ENCODE data around the gene XYLT1. TPM values are rescaled to one million over a fixed set of nuclear protein-coding genes. Genes with fewer than 3 reads are reported as not detected.

XYLT1 gene
- total and polyA plus RNA-seq, 10 of the 15 experiments (the other 5 are each of a cell fraction or from before 2014, with no cell fraction given), result 0.88 to 14.8 (median 5.8) TPM

GRCh38 chr16:17272716-17273115 lies 198.0 kb downstream of the XYLT1 start:
- Histone ChIP-seq H3K4me2 (ENCODE audit: control insufficient read depth, insufficient read depth) (no peak overlapping the region), H3K4me1 (ENCODE audit: control insufficient read depth, insufficient read depth, low read length) (peaks cover 16% of the 10 kb centered on the region), H3K27ac (ENCODE audit: control insufficient read depth, insufficient read depth) (no peak overlapping the region), H3K4me3 (no peak overlapping the region), H3K27me3 (replicated peaks in 1 of 2; ENCODE audit: control insufficient read depth in 2 of 2, insufficient read depth in 2 of 2, low read length in 1 of 2) (no peaks in the 10 kb centered on the region), H3K79me2 (ENCODE audit: control insufficient read depth, insufficient read depth, low read length) (no peaks in the 10 kb centered on the region), H3K36me3 (ENCODE audit: control insufficient read depth in 2 of 2, insufficient read depth in 2 of 2, low read length in 1 of 2) (no peaks in the 10 kb centered on the region), H3K9ac (ENCODE audit: control insufficient read depth, insufficient read depth, low read length) (no peak overlapping the region), H4K20me1 (ENCODE audit: control insufficient read depth, insufficient read depth) (no peaks in the 10 kb centered on the region), H2AFZ (ENCODE audit: control insufficient read depth, low read depth, low read length) (no peak overlapping the region), H3K9me3 (replicated peaks; ENCODE audit: control insufficient read depth, insufficient read depth, low read length) (no peaks in the 10 kb centered on the region)
- ChIA-PET SMC1A (ENCODE audit: uncharacterized antibody, unreplicated experiment) (interaction anchor here (0.7 to 2.4 kb wide), 11 partner anchors 10 to 217 kb away, joined by 3 to 15 read pairs (median 4); no protein-coding TSS in a partner anchor), RAD21 (ENCODE audit: unreplicated experiment) (interaction anchor here (0.8 to 1.7 kb wide), 8 partner anchors 10 to 205 kb away, joined by 3 to 8 read pairs (median 4); no protein-coding TSS in a partner anchor), POLR2A (interaction anchor here (0.6 to 1.1 kb wide), 3 partner anchors 24 to 203 kb away, joined by 3 to 7 read pairs (median 3); no protein-coding TSS in a partner anchor), CTCF (interaction anchor here (1.0 to 1.2 kb wide), 4 partner anchors 17 to 195 kb away, joined by 3 to 6 read pairs (median 4); no protein-coding TSS in a partner anchor)
- FAIRE-seq, result no peak
- ATAC-seq, result no peak
- DNase-seq (ENCODE audit: low read depth, low spot score), result no peak
- 53% methylated on average over 10 of the region's 10 CpGs for WGBS (ENCODE audit: insufficient coverage, insufficient replicate concordance, low lambda C conversion rate, missing lambda C conversion rate)
- TF ChIP-seq CBFB (IDR thresholded peaks at IDR 0.05; ENCODE audit: low read depth) (0 out of 2 replicates have a peak, but pooled peaks have one; percentile 0), MXI1 (IDR thresholded peaks at IDR 0.05; ENCODE audit: low read depth, low read length) (no peak)
- BruUV-seq (replicated peaks), result no TSS peak
- intact Hi-C loops (cut with micrococcal nuclease; ENCODE audit: unreplicated experiment) (no loop called here), in situ Hi-C loops (cut with MboI) (loop anchor here (5.0 kb wide), 1 partner anchor 50 kb away; no protein-coding TSS in a partner anchor)

- intact Hi-C loops (cut with micrococcal nuclease; ENCODE audit: unreplicated experiment) (no loop called here), in situ Hi-C loops (cut with MboI) (loop anchor here (5.0 kb wide), 1 partner anchor 51 kb away; no protein-coding TSS in a partner anchor)
- H4K20me1 ChIP-seq (ENCODE audit: control insufficient read depth, insufficient read depth), result no peaks in the 10 kb centered on the region
- BruUV-seq (replicated peaks), result no TSS peak
- no peaks in the 10 kb centered on the region for H3K79me2 ChIP-seq (ENCODE audit: control insufficient read depth, insufficient read depth, low read length)
- H3K36me3 ChIP-seq (ENCODE audit: control insufficient read depth in 2 of 2, insufficient read depth in 2 of 2, low read length in 1 of 2), result no peaks in the 10 kb centered on the region
- RAD21 ChIA-PET (ENCODE audit: unreplicated experiment), result no interaction called here
- no peak overlapping the region for H3K27ac ChIP-seq (ENCODE audit: control insufficient read depth, insufficient read depth)
- POLR2A ChIA-PET, result interaction anchor here (0.6 kb wide), 1 partner anchor 207 kb away, joined by 7 read pairs; no protein-coding TSS in a partner anchor
- no peak overlapping the region for H2AFZ ChIP-seq (ENCODE audit: control insufficient read depth, low read depth, low read length)
- H3K9ac ChIP-seq (ENCODE audit: control insufficient read depth, insufficient read depth, low read length), result no peak overlapping the region
- peaks cover 14% of the 10 kb centered on the region for H3K4me1 ChIP-seq (ENCODE audit: control insufficient read depth, insufficient read depth, low read length)
- SMC1A ChIA-PET (ENCODE audit: uncharacterized antibody, unreplicated experiment), result interaction anchor here (1.5 to 2.4 kb wide), 3 partner anchors 11 to 196 kb away, joined by 3 to 12 read pairs (median 5); no protein-coding TSS in a partner anchor
- no peak for DNase-seq (ENCODE audit: low read depth, low spot score)
- H3K4me2 ChIP-seq (ENCODE audit: control insufficient read depth, insufficient read depth), result no peak overlapping the region
- no peaks in the 10 kb centered on the region for H3K27me3 ChIP-seq (replicated peaks in 1 of 2; ENCODE audit: control insufficient read depth in 2 of 2, insufficient read depth in 2 of 2, low read length in 1 of 2)
- H3K4me3 ChIP-seq, result no peak overlapping the region
- WGBS (ENCODE audit: insufficient coverage, insufficient replicate concordance, low lambda C conversion rate, missing lambda C conversion rate), result 49% methylated on average over 4 of the region's 4 CpGs
- CTCF ChIA-PET, result interaction anchor here (1.1 kb wide), 1 partner anchor 145 kb away, joined by 3 read pairs; no protein-coding TSS in a partner anchor
- no peaks in the 10 kb centered on the region for H3K9me3 ChIP-seq (replicated peaks; ENCODE audit: control insufficient read depth, insufficient read depth, low read length)
- FAIRE-seq, result no peak
- no peak for ATAC-seq
- TF ChIP-seq EED (IDR thresholded peaks at IDR 0.05; ENCODE audit: low read depth) (no peak), NR2C1 (IDR thresholded peaks at IDR 0.05) (no peak), BCL11A (IDR thresholded peaks at IDR 0.05; ENCODE audit: low read depth, low read length) (no peak), SKIL (IDR thresholded peaks at IDR 0.05; ENCODE audit: low read depth, poor library complexity, severe bottlenecking) (no peak), BACH1 (IDR thresholded peaks at IDR 0.05; ENCODE audit: borderline replicate concordance) (no peak), PKNOX1 (IDR thresholded peaks at IDR 0.05) (no peak), CBFB (IDR thresholded peaks at IDR 0.05; ENCODE audit: low read depth) (no peak), TCF3 (IDR thresholded peaks at IDR 0.05; ENCODE audit: borderline replicate concordance, insufficient read depth, low read depth, low read length) (no peak), CHD4 (IDR thresholded peaks at IDR 0.05) (no peak), MYB (IDR thresholded peaks at IDR 0.05; ENCODE audit: borderline replicate concordance, low read depth, low read length) (no peak), POLR2AphosphoS2 (IDR thresholded peaks at IDR 0.05; ENCODE audit: low read depth, low read length) (no peak)
Measured at GRCh38 chr16:17271687-17272086, 199.1 kb downstream of the XYLT1 start.

Measured in GM12878 (cell line).